A549 (cell line): ENCODE data around the gene UTP4. TPM values are rescaled to one million over a fixed set of nuclear protein-coding genes. Genes with fewer than 3 reads are reported as not detected.

Source experiments
- ATAC-seq, 2 experiments: fragments of 200-7000 bp in 1 of 2; fragments of >200 bp in 1 of 2; cut with Nextera tagmentation in 1 of 2; cut with Tn5 transposase in 1 of 2; 3 replicates each; pipeline versions ENCODE4 v1.8.0 to v1.9.1; 2018 to 2020; ENCODE audit warnings: mild to moderate bottlenecking in 1 of 2, moderate library complexity in 1 of 2
- CTCF ChIA-PET: fragments of 300-600 bp; sonication (Branson Sonifier 250); formaldehyde crosslinking; extraction: SDS; loops from one replicate; lab custom pipeline; 2021; ENCODE audit warnings: antibody characterized with exemption, inconsistent platforms; lab: Yijun Ruan, JAX
- POLR2A ChIA-PET: fragments of 350-600 bp; formaldehyde crosslinking; extraction: SDS; loops from one replicate; lab custom pipeline; 2021; ENCODE audit warnings: antibody characterized with exemption, inconsistent platforms; lab: Yijun Ruan, JAX
- DNase-seq, 2 experiments: peaks; one replicate each; pipeline versions ENCODE4 v3.0.0 to v3.0.0-alpha.2; 2011 to 2016; ENCODE audit warnings: low read depth in 1 of 2, low spot score in 1 of 2
- FAIRE-seq: peaks from 2 replicates; lab custom pipeline; 2011; peaks lifted over from hg19 to GRCh38; lab: Jason Lieb, UNC
- H3K27ac ChIP-seq, 2 experiments: fragments of >200 bp; sonication (Bioruptor Twin); formaldehyde crosslinking; 3 replicates each; pipeline ENCODE4 v1.5.1; 2016 to 2017
- H3K4me1 ChIP-seq: fragments of >200 bp; sonication (Bioruptor Twin); formaldehyde crosslinking; 3 replicates; pipeline ENCODE4 v1.6.1; 2016
- H3K4me2 ChIP-seq: fragments of >200 bp; sonication (Bioruptor Twin); formaldehyde crosslinking; 3 replicates; pipeline ENCODE4 v1.6.1; 2016
- H3K4me3 ChIP-seq: fragments of >200 bp; sonication (Bioruptor Twin); formaldehyde crosslinking; 3 replicates; pipeline ENCODE4 v1.5.1; 2016
- H3K9me3 ChIP-seq: fragments of >200 bp; sonication (Bioruptor Twin); formaldehyde crosslinking; 3 replicates; pipeline ENCODE4 v1.6.1; 2016
- BHLHE40 ChIP-seq: IDR thresholded peaks from 2 replicates; pipeline ENCODE4 v1.6.1; 2012; ENCODE audit warnings: low read depth, low read length, inconsistent platforms
- CBX2 ChIP-seq: fragments of 200-600 bp; sonication (generic); IDR thresholded peaks from 2 replicates; pipeline ENCODE4 v1.6.1; 2016; ENCODE audit warnings: low read depth, mild to moderate bottlenecking, borderline replicate concordance
- CHD4 ChIP-seq: fragments of 200-600 bp; sonication (generic); IDR thresholded peaks from 2 replicates; pipeline ENCODE4 v1.6.1; 2016; ENCODE audit warnings: antibody characterized with exemption, mild to moderate bottlenecking, borderline replicate concordance
- EP300 ChIP-seq, 2 experiments: fragments of >200 bp; sonication (Bioruptor Twin); formaldehyde crosslinking; IDR thresholded peaks; 2 replicates in 1 of 2; 3 replicates in 1 of 2; pipeline ENCODE4 v1.6.1; 2016 to 2017
- FOSL2 ChIP-seq, 2 experiments: fragments of 450-650 bp in 1 of 2; fragments of >200 bp in 1 of 2; sonication (Bioruptor Twin) in 1 of 2; formaldehyde crosslinking; IDR thresholded peaks; 2 replicates each; pipeline versions ENCODE4 v1.5.0 to v1.6.1; 2016 to 2020; ENCODE audit warnings: mild to moderate bottlenecking in 1 of 2, moderate library complexity in 1 of 2
- FOXS1 ChIP-seq: fragments of 250-450 bp; sonication (Bioruptor Pico); IDR thresholded peaks from 2 replicates; pipeline ENCODE4 v1.5.0; 2020; ENCODE audit warnings: mild to moderate bottlenecking, moderate library complexity
- HOXA7 ChIP-seq: fragments of 250-450 bp; sonication (Bioruptor Pico); IDR thresholded peaks from 2 replicates; pipeline ENCODE4 v1.5.0; 2020; ENCODE audit warnings: mild to moderate bottlenecking, moderate library complexity
- HOXB13 ChIP-seq: fragments of 250-450 bp; sonication (Bioruptor Pico); IDR thresholded peaks from 2 replicates; pipeline ENCODE4 v1.5.0; 2020; ENCODE audit warnings: low read depth, mild to moderate bottlenecking, moderate library complexity
- HOXB5 ChIP-seq: fragments of 250-450 bp; sonication (Bioruptor Pico); IDR thresholded peaks from 2 replicates; pipeline ENCODE4 v1.5.0; 2020; ENCODE audit warnings: mild to moderate bottlenecking, moderate library complexity
- JUNB ChIP-seq: fragments of >200 bp; sonication (Bioruptor Twin); formaldehyde crosslinking; IDR thresholded peaks from 2 replicates; pipeline ENCODE4 v1.6.1; 2016
- MYC ChIP-seq: IDR thresholded peaks from 2 replicates; pipeline ENCODE4 v1.6.1; 2012; ENCODE audit warnings: mild to moderate bottlenecking, inconsistent platforms, low read length, improper control_type of control experiment, borderline replicate concordance
- RAD21 ChIP-seq, 2 experiments: fragments of >200 bp in 1 of 2; sonication (Bioruptor Twin) in 1 of 2; formaldehyde crosslinking in 1 of 2; IDR thresholded peaks in 1 of 2; conservative IDR thresholded peaks in 1 of 2; 2 replicates in 1 of 2; 3 replicates in 1 of 2; pipeline ENCODE4 v1.6.1; 2012 to 2018; ENCODE audit warnings: inconsistent platforms in 1 of 2
- RARB ChIP-seq: fragments of 250-450 bp; sonication (Bioruptor Pico); IDR thresholded peaks from 2 replicates; pipeline ENCODE4 v1.8.0; 2021; ENCODE audit warnings: mild to moderate bottlenecking, moderate library complexity
- RNF2 ChIP-seq: fragments of 200-600 bp; sonication (generic); IDR thresholded peaks from 2 replicates; pipeline ENCODE4 v1.6.1; 2016; ENCODE audit warnings: low read depth, mild to moderate bottlenecking, antibody characterized with exemption, moderate library complexity, borderline replicate concordance
- WGBS: methylation state at CpG from one replicate; pipeline ENCODE4 v1.1.6; 2017; ENCODE audit errors: missing lambda C conversion rate; 5-methylcytosine and 5-hydroxymethylcytosine counted together
- polyA plus RNA-seq, 4 experiments: library from polyadenylated mRNA; depleted of rRNA in 3 of 4; stranded (reverse); fragments of >200 nt; fragmentation: RNase III in 1 of 4; extraction: RNeasy Plus Mini Kit Qiagen cat#74134 plus additional on column Dnase treatment in 1 of 4; gene quantifications; 2 replicates in 3 of 4; 3 replicates in 1 of 4; pipeline ENCODE4 v1.2.3, GENCODE V29; 2011 to 2017
- TF ChIP-seq, protein P1 (sequence below): fragments of >200 bp; sonication (Bioruptor Twin); formaldehyde crosslinking; IDR thresholded peaks from 2 replicates; pipeline ENCODE4 v1.6.1; 2016
- TF ChIP-seq, protein P2 (sequence below): fragments of 250-450 bp; sonication (Bioruptor Pico); IDR thresholded peaks from 2 replicates; pipeline ENCODE4 v1.5.0; 2021; ENCODE audit warnings: mild to moderate bottlenecking, moderate library complexity, borderline replicate concordance
- TF ChIP-seq, protein P3 (sequence below): fragments of 450-650 bp; IDR thresholded peaks from 2 replicates; pipeline ENCODE4 v1.6.1; 2014; ENCODE audit warnings: antibody characterized with exemption
- TF ChIP-seq, protein P4 (sequence below): IDR thresholded peaks from 2 replicates; pipeline ENCODE4 v1.6.1; 2012
- TF ChIP-seq, protein P5 (sequence below): fragments of 200-600 bp; sonication (generic); IDR thresholded peaks from 2 replicates; pipeline ENCODE4 v1.6.1; 2016; ENCODE audit warnings: antibody characterized with exemption, mild to moderate bottlenecking, moderate library complexity

UTP4 gene
- polyA plus RNA-seq, 2 of the 4 experiments (the other 2 are of a cell fraction), result 77.1 to 118 TPM

DNA sequence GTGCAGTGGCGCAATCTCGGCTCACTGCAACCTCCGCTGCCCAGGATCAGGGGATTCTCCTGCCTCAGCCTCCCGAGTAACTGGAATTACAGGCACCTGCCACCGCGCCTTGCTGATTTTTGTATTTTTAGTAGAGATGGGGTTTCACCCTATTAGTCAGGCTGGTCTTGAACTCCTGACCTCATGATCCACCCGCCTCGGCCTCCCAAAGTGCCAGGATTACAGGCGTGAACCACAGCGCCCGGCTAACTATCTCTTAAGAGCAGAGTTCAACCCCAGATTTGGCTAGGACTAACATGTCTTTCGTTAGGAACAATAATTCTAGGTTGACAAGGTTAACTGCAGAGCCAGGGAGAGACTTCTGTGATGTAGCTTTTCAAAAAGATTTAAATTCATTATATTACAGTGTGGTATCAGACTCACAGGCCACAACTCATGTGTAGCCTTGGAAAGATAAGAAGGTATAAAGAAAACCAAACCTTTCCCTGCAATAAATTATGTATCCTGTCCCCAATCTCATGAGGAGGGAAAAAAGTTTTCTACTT, 4.4 kb upstream of the UTP4 start:
- ATAC-seq (no peak), DNase-seq (no peak), FAIRE-seq (no peak)
- no peaks in the 10 kb centered on the region for H3K9me3 ChIP-seq
- no peak overlapping the region for H3K27ac ChIP-seq
- H3K4me1 ChIP-seq, result peaks cover 12% of the 10 kb centered on the region
- ChIA-PET POLR2A (interaction anchor here (0.7 kb wide), 1 partner anchor 13 kb away, joined by 4 read pairs; no protein-coding TSS in a partner anchor), CTCF (interaction anchor here (0.5 to 24.8 kb wide), 6 partner anchors 9 to 599 kb away, joined by 3 to 503 read pairs (median 8); no protein-coding TSS in a partner anchor)
- WGBS, result 96% methylated on average over 12 of the region's 12 CpGs
- no peak overlapping the region for H3K4me3 ChIP-seq
- TF ChIP-seq CHD4 (no peak), HOXA7 (CRISPR knock-in tag) (no peak), HOXB13 (no peak), FOSL2 (IDR thresholded peaks at IDR 0.05) (no peak), FOSL2 (CRISPR knock-in tag; IDR thresholded peaks at IDR 0.05) (no peak), RAD21 (conservative IDR thresholded peaks at IDR 0.05 in 1 of 2, IDR thresholded peaks at IDR 0.05 in 1 of 2) (no peak), JUNB (no peak), MYC (no peak), BHLHE40 (no peak), RNF2 (no peak), CBX2 (no peak), RARB (no peak), FOXS1 (CRISPR knock-in tag) (no peak), HOXB5 (CRISPR knock-in tag) (no peak), EP300 (IDR thresholded peaks at IDR 0.05) (no peak)
- TF ChIP-seq, protein P1, sequence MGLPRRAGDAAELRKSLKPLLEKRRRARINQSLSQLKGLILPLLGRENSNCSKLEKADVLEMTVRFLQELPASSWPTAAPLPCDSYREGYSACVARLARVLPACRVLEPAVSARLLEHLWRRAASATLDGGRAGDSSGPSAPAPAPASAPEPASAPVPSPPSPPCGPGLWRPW, result no peak
- TF ChIP-seq, protein P2, sequence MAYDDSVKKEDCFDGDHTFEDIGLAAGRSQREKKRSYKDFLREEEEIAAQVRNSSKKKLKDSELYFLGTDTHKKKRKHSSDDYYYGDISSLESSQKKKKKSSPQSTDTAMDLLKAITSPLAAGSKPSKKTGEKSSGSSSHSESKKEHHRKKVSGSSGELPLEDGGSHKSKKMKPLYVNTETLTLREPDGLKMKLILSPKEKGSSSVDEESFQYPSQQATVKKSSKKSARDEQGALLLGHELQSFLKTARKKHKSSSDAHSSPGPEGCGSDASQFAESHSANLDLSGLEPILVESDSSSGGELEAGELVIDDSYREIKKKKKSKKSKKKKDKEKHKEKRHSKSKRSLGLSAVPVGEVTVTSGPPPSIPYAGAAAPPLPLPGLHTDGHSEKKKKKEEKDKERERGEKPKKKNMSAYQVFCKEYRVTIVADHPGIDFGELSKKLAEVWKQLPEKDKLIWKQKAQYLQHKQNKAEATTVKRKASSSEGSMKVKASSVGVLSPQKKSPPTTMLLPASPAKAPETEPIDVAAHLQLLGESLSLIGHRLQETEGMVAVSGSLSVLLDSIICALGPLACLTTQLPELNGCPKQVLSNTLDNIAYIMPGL (CRISPR knock-in tag), result no peak
- TF ChIP-seq, protein P3, sequence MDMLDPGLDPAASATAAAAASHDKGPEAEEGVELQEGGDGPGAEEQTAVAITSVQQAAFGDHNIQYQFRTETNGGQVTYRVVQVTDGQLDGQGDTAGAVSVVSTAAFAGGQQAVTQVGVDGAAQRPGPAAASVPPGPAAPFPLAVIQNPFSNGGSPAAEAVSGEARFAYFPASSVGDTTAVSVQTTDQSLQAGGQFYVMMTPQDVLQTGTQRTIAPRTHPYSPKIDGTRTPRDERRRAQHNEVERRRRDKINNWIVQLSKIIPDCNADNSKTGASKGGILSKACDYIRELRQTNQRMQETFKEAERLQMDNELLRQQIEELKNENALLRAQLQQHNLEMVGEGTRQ, result no peak
- TF ChIP-seq, protein P4, sequence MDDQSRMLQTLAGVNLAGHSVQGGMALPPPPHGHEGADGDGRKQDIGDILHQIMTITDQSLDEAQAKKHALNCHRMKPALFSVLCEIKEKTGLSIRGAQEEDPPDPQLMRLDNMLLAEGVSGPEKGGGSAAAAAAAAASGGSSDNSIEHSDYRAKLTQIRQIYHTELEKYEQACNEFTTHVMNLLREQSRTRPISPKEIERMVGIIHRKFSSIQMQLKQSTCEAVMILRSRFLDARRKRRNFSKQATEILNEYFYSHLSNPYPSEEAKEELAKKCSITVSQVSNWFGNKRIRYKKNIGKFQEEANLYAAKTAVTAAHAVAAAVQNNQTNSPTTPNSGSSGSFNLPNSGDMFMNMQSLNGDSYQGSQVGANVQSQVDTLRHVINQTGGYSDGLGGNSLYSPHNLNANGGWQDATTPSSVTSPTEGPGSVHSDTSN, result no peak
- TF ChIP-seq, protein P5, sequence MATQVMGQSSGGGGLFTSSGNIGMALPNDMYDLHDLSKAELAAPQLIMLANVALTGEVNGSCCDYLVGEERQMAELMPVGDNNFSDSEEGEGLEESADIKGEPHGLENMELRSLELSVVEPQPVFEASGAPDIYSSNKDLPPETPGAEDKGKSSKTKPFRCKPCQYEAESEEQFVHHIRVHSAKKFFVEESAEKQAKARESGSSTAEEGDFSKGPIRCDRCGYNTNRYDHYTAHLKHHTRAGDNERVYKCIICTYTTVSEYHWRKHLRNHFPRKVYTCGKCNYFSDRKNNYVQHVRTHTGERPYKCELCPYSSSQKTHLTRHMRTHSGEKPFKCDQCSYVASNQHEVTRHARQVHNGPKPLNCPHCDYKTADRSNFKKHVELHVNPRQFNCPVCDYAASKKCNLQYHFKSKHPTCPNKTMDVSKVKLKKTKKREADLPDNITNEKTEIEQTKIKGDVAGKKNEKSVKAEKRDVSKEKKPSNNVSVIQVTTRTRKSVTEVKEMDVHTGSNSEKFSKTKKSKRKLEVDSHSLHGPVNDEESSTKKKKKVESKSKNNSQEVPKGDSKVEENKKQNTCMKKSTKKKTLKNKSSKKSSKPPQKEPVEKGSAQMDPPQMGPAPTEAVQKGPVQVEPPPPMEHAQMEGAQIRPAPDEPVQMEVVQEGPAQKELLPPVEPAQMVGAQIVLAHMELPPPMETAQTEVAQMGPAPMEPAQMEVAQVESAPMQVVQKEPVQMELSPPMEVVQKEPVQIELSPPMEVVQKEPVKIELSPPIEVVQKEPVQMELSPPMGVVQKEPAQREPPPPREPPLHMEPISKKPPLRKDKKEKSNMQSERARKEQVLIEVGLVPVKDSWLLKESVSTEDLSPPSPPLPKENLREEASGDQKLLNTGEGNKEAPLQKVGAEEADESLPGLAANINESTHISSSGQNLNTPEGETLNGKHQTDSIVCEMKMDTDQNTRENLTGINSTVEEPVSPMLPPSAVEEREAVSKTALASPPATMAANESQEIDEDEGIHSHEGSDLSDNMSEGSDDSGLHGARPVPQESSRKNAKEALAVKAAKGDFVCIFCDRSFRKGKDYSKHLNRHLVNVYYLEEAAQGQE, result no peak
- H3K4me2 ChIP-seq, result no peak overlapping the region
